ENCODE measurements around the gene CREBL2. TPM values are rescaled to one million over a fixed set of nuclear protein-coding genes. Genes with fewer than 3 reads are reported as not detected.

The CREBL2 gene
- total RNA-seq, 1 donor from 2014 or later, result 26.9 TPM

- Mint-ChIP-seq H3K27me3 (ENCODE audit: unreplicated experiment) (peaks cover 1% of the 10 kb centered on the region), H3K9me3 (ENCODE audit: unreplicated experiment) (no peaks in the 10 kb centered on the region), H3K36me3 (ENCODE audit: low read depth, unreplicated experiment) (no peaks in the 10 kb centered on the region), H3K27ac (ENCODE audit: unreplicated experiment) (no peak overlapping the region), H3K4me1 (ENCODE audit: unreplicated experiment) (no peaks in the 10 kb centered on the region), H3K4me3 (ENCODE audit: unreplicated experiment) (no peak overlapping the region)
- DNase-seq (ENCODE audit: low spot score), result no peak
- TF ChIP-seq CTCF (IDR thresholded peaks at IDR 0.05; ENCODE audit: unreplicated experiment), result no peak
These were observed 12.8 kb upstream of the CREBL2 start for GRCh38 chr12:12598864-12599263.

- TF ChIP-seq CTCF (IDR thresholded peaks at IDR 0.05; ENCODE audit: unreplicated experiment), result no peak
- H3K27ac Mint-ChIP-seq (ENCODE audit: unreplicated experiment), result no peak overlapping the region
- H3K4me3 Mint-ChIP-seq (ENCODE audit: unreplicated experiment), result no peak overlapping the region
- H3K4me1 Mint-ChIP-seq (ENCODE audit: unreplicated experiment), result no peaks in the 10 kb centered on the region
- peaks cover 1% of the 10 kb centered on the region for H3K27me3 Mint-ChIP-seq (ENCODE audit: unreplicated experiment)
- no peaks in the 10 kb centered on the region for H3K9me3 Mint-ChIP-seq (ENCODE audit: unreplicated experiment)
- H3K36me3 Mint-ChIP-seq (ENCODE audit: low read depth, unreplicated experiment), result no peaks in the 10 kb centered on the region
- no peak for DNase-seq (ENCODE audit: low spot score)
These were observed 11.7 kb upstream of the CREBL2 start for GRCh38 chr12:12599750-12600643.

GRCh38 chr12:12600659-12601058 is 11.0 kb upstream of the CREBL2 start:
- H3K9me3 Mint-ChIP-seq (ENCODE audit: unreplicated experiment), result no peaks in the 10 kb centered on the region
- peaks cover 1% of the 10 kb centered on the region for H3K27me3 Mint-ChIP-seq (ENCODE audit: unreplicated experiment)

GRCh38 chr12:12604740-12605139 is 6.9 kb upstream of the CREBL2 start:
- H3K36me3 Mint-ChIP-seq (ENCODE audit: low read depth, unreplicated experiment), result no peaks in the 10 kb centered on the region
- H3K4me3 Mint-ChIP-seq (ENCODE audit: unreplicated experiment), result no peak overlapping the region
- no peaks in the 10 kb centered on the region for H3K4me1 Mint-ChIP-seq (ENCODE audit: unreplicated experiment)
- peaks cover 6% of the 10 kb centered on the region for H3K27me3 Mint-ChIP-seq (ENCODE audit: unreplicated experiment)
- H3K27ac Mint-ChIP-seq (ENCODE audit: unreplicated experiment), result no peak overlapping the region
- TF ChIP-seq CTCF (IDR thresholded peaks at IDR 0.05; ENCODE audit: unreplicated experiment), result no peak
- no peak for DNase-seq (ENCODE audit: low spot score)
- no peaks in the 10 kb centered on the region for H3K9me3 Mint-ChIP-seq (ENCODE audit: unreplicated experiment)

More at GRCh38 chr12:12600659-12601058, 11.0 kb upstream of the CREBL2 start:
- DNase-seq (ENCODE audit: low spot score), result no peak
- TF ChIP-seq CTCF (IDR thresholded peaks at IDR 0.05; ENCODE audit: unreplicated experiment), result no peak
- Mint-ChIP-seq H3K4me1 (ENCODE audit: unreplicated experiment) (no peaks in the 10 kb centered on the region), H3K4me3 (ENCODE audit: unreplicated experiment) (no peak overlapping the region), H3K27ac (ENCODE audit: unreplicated experiment) (no peak overlapping the region), H3K36me3 (ENCODE audit: low read depth, unreplicated experiment) (no peaks in the 10 kb centered on the region)
